Stimulated activated CD4-positive, alpha-beta T cell treated with anti-CD3 and anti-CD28 coated beads, Interleukin-4, amount 100 ng/mL, for 24 hours (primary cell): ENCODE measurements around the gene SLC5A9.

Experiments
- DNase-seq: peaks from one replicate; pipeline ENCODE4 v3.0.0-alpha.2; 2020

SLC5A9 gene

GRCh38 chr1:48214820-48215219, 7.7 kb upstream of the SLC5A9 start:
- DNase-seq, result no peak

GRCh38 chr1:48215222-48215621, 7.3 kb upstream of the SLC5A9 start:
- no peak for DNase-seq

- no peak for DNase-seq
Measured at GRCh38 chr1:48215889-48216288, 6.6 kb upstream of the SLC5A9 start.

GRCh38 chr1:48216313-48216712, 6.2 kb upstream of the SLC5A9 start:
- no peak for DNase-seq

- DNase-seq, result no peak
Measured at GRCh38 chr1:48216941-48217340, 5.6 kb upstream of the SLC5A9 start.

GRCh38 chr1:48217856-48218255, 4.7 kb upstream of the SLC5A9 start:
- DNase-seq, result no peak

GRCh38 chr1:48219803-48220202, 2.7 kb upstream of the SLC5A9 start:
- DNase-seq, result no peak

GRCh38 chr1:48221122-48221521, 1.4 kb upstream of the SLC5A9 start:
- no peak for DNase-seq

GRCh38 chr1:48221657-48222056, 859 bp upstream of the SLC5A9 start:
- no peak for DNase-seq

GRCh38 chr1:48223366-48224240, 1.1 kb downstream of the SLC5A9 start:
- no peak for DNase-seq

GRCh38 chr1:48224791-48225190, 2.3 kb downstream of the SLC5A9 start:
- DNase-seq, result no peak

GRCh38 chr1:48225579-48225978, 3.1 kb downstream of the SLC5A9 start:
- DNase-seq, result no peak

GRCh38 chr1:48227165-48228013, 4.9 kb downstream of the SLC5A9 start:
- DNase-seq, result no peak

- DNase-seq, result no peak
Measured at GRCh38 chr1:48228156-48228555, 5.6 kb downstream of the SLC5A9 start.

GRCh38 chr1:48229317-48229716, 6.8 kb downstream of the SLC5A9 start:
- no peak for DNase-seq

- no peak for DNase-seq
Measured at GRCh38 chr1:48230236-48230635, 7.7 kb downstream of the SLC5A9 start.

GRCh38 chr1:48232722-48233121, 10.2 kb downstream of the SLC5A9 start:
- DNase-seq, result no peak

- DNase-seq, result no peak
Measured at GRCh38 chr1:48233666-48234485, 11.4 kb downstream of the SLC5A9 start.

- no peak for DNase-seq
Measured at GRCh38 chr1:48235652-48236051, 13.1 kb downstream of the SLC5A9 start.

GRCh38 chr1:48236716-48237470, 14.4 kb downstream of the SLC5A9 start:
- DNase-seq, result no peak

GRCh38 chr1:48242141-48242736, 19.7 kb downstream of the SLC5A9 start:
- no peak for DNase-seq

GRCh38 chr1:48245106-48245505, 22.6 kb downstream of the SLC5A9 start:
- no peak for DNase-seq
